ENCODE data around the gene EPB41L3.

EPB41L3 gene

DNA sequence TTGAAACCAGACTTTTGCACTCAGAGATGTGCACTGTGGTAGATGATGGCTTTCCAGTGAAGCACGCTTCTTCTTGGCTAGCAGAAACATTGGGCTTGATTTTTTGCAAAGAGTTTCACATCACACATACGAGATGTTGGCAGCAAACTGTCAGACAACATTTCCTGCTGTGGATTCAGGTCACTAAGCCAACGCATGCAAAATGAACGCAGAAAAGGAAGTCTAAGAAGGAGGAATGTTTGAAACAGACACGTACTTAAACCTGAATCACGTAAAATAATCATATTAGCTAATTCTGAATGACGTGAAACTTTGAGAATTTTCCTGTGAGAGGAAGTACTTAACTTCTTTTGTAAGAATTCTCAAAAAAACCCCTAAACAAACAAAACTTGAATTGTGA, 88.1 kb downstream of the EPB41L3 start:
- ATAC-seq (replicated peaks; ENCODE audit: extremely low read depth, poor library complexity, severe bottlenecking) (peak; percentile 52), DNase-seq (ENCODE audit: low spot score in 2 of 2) (no peak)
- Mint-ChIP-seq H3K27ac (ENCODE audit: low read depth) (peak overlapping the region; percentile 41), H3K4me1 (no peaks in the 10 kb centered on the region), H3K9me3 (no peaks in the 10 kb centered on the region), H3K36me3 (ENCODE audit: insufficient read depth) (no peaks in the 10 kb centered on the region), H3K27me3 (peaks cover 24% of the 10 kb centered on the region), H3K4me3 (no peak overlapping the region)

DNA sequence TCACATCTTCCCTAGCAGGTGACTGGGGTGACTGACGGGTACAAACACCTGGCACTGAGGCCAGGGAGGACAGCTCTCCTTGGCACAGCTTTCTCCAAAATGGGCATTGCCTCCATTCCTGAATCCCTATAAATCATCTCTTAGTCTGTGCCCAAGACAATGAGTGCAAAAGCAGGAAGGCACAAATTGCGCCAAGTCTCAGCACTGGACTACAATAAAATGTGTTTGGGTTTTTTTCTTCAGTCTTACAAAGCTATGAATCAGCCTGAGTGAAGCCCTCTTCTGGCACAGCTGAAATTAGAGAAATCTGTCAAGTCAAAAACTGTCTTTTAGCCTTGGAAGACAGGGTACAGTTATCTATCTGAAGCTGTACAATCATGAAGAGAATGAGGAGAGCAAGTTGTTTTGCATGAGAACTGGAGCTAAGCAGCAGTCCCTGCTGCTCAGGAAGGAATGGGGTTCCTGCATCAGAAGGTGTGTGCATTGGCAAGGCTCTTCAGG, 90.8 kb downstream of the EPB41L3 start:
- Mint-ChIP-seq H3K36me3 (ENCODE audit: insufficient read depth) (no peaks in the 10 kb centered on the region), H3K9me3 (no peaks in the 10 kb centered on the region), H3K4me3 (no peak overlapping the region), H3K27me3 (peaks cover 30% of the 10 kb centered on the region), H3K27ac (ENCODE audit: low read depth) (no peak overlapping the region), H3K4me1 (no peaks in the 10 kb centered on the region)
- DNase-seq (ENCODE audit: low spot score in 2 of 2) (no peak), ATAC-seq (replicated peaks; ENCODE audit: extremely low read depth, poor library complexity, severe bottlenecking) (no peak)

- H3K27me3 Mint-ChIP-seq, result peaks cover 30% of the 10 kb centered on the region
- no peak overlapping the region for H3K4me3 Mint-ChIP-seq
- H3K4me1 Mint-ChIP-seq, result no peaks in the 10 kb centered on the region
- no peaks in the 10 kb centered on the region for H3K9me3 Mint-ChIP-seq
- no peak for DNase-seq (ENCODE audit: low spot score in 2 of 2)
- no peaks in the 10 kb centered on the region for H3K36me3 Mint-ChIP-seq (ENCODE audit: insufficient read depth)
- no peak for ATAC-seq (replicated peaks; ENCODE audit: extremely low read depth, poor library complexity, severe bottlenecking)
- no peak overlapping the region for H3K27ac Mint-ChIP-seq (ENCODE audit: low read depth)
These were observed 91.9 kb downstream of the EPB41L3 start for GRCh38 chr18:5451871-5452270.

GRCh38 chr18:5451150-5451549, 92.6 kb downstream of the EPB41L3 start:
- no peaks in the 10 kb centered on the region for H3K4me1 Mint-ChIP-seq
- no peak for ATAC-seq (replicated peaks; ENCODE audit: extremely low read depth, poor library complexity, severe bottlenecking)
- H3K36me3 Mint-ChIP-seq (ENCODE audit: insufficient read depth), result no peaks in the 10 kb centered on the region
- no peak overlapping the region for H3K27ac Mint-ChIP-seq (ENCODE audit: low read depth)
- H3K9me3 Mint-ChIP-seq, result no peaks in the 10 kb centered on the region
- peaks cover 30% of the 10 kb centered on the region for H3K27me3 Mint-ChIP-seq
- no peak overlapping the region for H3K4me3 Mint-ChIP-seq
- no peak for DNase-seq (ENCODE audit: low spot score in 2 of 2)

DNA sequence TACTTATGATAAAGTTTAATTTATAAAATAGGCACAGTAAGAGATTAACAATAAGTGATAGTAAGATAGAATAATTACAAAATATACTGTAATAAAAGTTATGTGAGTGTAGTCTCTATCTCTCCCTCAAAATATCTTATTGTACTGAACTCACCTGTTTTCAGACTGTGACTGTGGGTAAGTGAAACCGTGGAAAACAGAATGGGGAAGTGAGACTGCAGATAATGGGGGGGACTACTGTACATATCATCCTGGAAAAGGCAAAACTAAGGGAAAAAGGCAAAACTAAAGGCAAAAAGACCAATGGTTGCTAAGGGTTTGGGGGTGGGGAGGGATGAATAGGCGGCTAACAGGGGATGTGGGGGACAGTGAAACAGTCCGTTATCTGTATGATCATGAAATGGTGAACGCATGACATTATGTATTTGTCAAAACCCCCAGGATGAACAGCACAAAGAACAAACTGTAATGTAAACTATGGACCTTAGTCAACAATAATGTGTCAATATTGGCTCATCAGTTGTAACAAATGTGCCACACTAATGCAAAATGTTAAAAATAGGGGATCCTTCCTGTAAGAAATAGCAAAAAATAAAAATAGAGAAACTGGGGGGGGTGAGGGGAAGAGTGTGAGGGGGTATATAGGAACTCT, 93.8 kb downstream of the EPB41L3 start:
- ATAC-seq (replicated peaks; ENCODE audit: extremely low read depth, poor library complexity, severe bottlenecking) (no peak), DNase-seq (ENCODE audit: low spot score in 2 of 2) (no peak)
- Mint-ChIP-seq H3K4me1 (no peaks in the 10 kb centered on the region), H3K36me3 (ENCODE audit: insufficient read depth) (no peaks in the 10 kb centered on the region), H3K4me3 (no peak overlapping the region), H3K9me3 (no peaks in the 10 kb centered on the region), H3K27me3 (peaks cover 30% of the 10 kb centered on the region), H3K27ac (ENCODE audit: low read depth) (no peak overlapping the region)

DNA sequence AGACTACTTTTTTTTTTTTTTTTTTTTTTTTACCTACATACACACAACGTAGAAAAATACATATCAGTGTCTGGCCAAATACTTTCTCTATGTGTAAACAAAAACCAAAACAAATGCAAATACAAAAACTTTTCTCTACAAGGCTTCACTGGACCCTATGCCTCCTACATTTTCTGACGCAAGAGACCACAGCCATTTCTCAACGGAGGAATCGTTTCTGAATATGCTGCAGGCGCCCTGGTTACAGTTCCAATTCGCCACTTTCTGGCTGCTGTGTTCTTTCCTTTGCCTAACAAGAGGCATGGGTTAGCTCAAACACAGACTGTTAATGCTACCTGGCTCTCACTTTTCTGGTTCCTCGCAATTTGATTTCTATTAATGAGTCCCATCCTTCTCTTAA, 96.4 kb downstream of the EPB41L3 start:
- Mint-ChIP-seq H3K4me1 (no peaks in the 10 kb centered on the region), H3K27me3 (peaks cover 15% of the 10 kb centered on the region), H3K36me3 (ENCODE audit: insufficient read depth) (no peaks in the 10 kb centered on the region), H3K9me3 (no peaks in the 10 kb centered on the region), H3K4me3 (no peak overlapping the region), H3K27ac (ENCODE audit: low read depth) (no peak overlapping the region)
- DNase-seq (ENCODE audit: low spot score in 2 of 2), result no peak
- no peak for ATAC-seq (replicated peaks; ENCODE audit: extremely low read depth, poor library complexity, severe bottlenecking)

GRCh38 chr18:5444847-5445246, 99.0 kb downstream of the EPB41L3 start:
- no peak for DNase-seq (ENCODE audit: low spot score in 2 of 2)
- Mint-ChIP-seq H3K9me3 (no peaks in the 10 kb centered on the region), H3K4me3 (no peak overlapping the region), H3K27ac (ENCODE audit: low read depth) (no peak overlapping the region), H3K4me1 (no peaks in the 10 kb centered on the region), H3K27me3 (no peaks in the 10 kb centered on the region), H3K36me3 (ENCODE audit: insufficient read depth) (no peaks in the 10 kb centered on the region)
- ATAC-seq (replicated peaks; ENCODE audit: extremely low read depth, poor library complexity, severe bottlenecking), result no peak

DNA sequence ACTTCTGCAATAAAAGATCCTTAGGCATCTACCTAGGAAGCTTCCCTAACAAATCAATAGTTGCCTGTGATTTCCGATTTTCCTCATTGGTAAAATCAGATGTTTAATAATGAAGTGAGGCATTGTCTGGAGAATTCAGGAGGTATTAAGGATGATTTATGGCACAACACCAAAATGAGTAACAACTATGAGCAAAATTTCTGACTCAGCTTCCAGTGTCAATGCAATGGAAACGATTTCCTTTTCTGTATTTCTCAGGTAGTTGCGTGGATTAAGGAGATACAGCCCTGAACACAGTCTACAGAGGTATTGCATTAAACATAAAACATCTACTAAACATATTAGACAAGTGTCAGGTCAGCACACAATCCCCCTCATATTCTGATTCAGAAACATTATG, 99.5 kb downstream of the EPB41L3 start:
- no peak for DNase-seq (ENCODE audit: low spot score in 2 of 2)
- ATAC-seq (replicated peaks; ENCODE audit: extremely low read depth, poor library complexity, severe bottlenecking), result no peak
- H3K9me3 Mint-ChIP-seq, result no peaks in the 10 kb centered on the region
- no peak overlapping the region for H3K27ac Mint-ChIP-seq (ENCODE audit: low read depth)
- no peaks in the 10 kb centered on the region for H3K4me1 Mint-ChIP-seq
- H3K4me3 Mint-ChIP-seq, result no peak overlapping the region
- no peaks in the 10 kb centered on the region for H3K27me3 Mint-ChIP-seq
- H3K36me3 Mint-ChIP-seq (ENCODE audit: insufficient read depth), result no peaks in the 10 kb centered on the region

DNA sequence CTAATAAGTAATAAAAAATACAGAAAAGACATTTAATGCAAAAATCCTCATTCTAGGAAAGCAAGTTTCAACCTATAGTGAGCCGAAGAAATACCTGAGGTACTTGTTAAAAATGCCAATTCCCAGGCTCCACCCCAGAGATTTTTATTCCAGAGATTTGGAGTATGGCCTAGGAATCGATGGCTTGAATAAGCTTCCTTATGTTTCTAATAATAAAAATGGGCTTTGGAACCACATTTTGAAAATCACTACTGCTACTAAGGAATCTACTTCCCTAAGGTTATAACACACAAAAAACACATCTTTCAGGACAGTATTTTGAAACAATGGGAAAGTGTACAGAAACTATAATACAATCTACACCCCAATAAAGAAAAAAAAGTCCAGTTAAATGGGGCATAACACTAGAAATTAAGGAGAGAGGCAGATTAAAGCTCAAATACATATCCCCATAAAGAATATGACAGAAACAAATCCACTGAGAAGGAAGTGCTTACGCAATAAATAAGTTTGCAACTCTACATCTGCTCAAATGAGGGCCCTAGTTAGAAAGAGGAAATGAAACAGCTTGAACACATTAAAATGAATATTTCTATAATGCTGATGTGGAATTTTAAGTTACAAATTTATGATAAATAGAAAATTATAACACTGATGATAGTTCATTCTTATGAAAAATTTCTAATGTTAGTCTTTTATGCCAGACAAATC, 103.7 kb downstream of the EPB41L3 start:
- Mint-ChIP-seq H3K27ac (ENCODE audit: low read depth) (no peak overlapping the region), H3K36me3 (ENCODE audit: insufficient read depth) (no peaks in the 10 kb centered on the region), H3K27me3 (no peaks in the 10 kb centered on the region), H3K4me3 (no peak overlapping the region), H3K9me3 (no peaks in the 10 kb centered on the region), H3K4me1 (no peaks in the 10 kb centered on the region)
- ATAC-seq (replicated peaks; ENCODE audit: extremely low read depth, poor library complexity, severe bottlenecking) (no peak), DNase-seq (ENCODE audit: low spot score in 2 of 2) (no peak)

DNA sequence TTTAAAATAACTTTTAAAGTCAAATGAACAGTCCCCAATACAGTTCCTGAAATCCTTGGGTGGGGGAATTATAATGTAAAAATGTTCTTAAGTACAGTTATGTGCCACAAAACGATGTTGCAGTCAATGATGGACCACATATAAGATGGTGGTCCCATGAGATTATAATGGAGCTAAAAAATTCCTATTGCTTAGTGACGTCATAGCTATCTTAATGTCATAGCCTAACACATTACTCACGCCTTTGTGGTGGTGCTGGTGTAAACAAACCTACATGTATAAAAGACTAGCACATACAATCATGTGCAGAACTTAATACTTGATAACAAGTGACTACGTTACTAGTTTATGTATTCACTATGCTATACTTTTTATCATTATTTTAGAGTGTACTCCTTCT, 109.4 kb downstream of the EPB41L3 start:
- DNase-seq (ENCODE audit: low spot score in 2 of 2) (no peak), ATAC-seq (replicated peaks; ENCODE audit: extremely low read depth, poor library complexity, severe bottlenecking) (no peak)
- Mint-ChIP-seq H3K27me3 (no peaks in the 10 kb centered on the region), H3K4me3 (no peak overlapping the region), H3K27ac (ENCODE audit: low read depth) (no peak overlapping the region), H3K4me1 (no peaks in the 10 kb centered on the region), H3K9me3 (no peaks in the 10 kb centered on the region), H3K36me3 (ENCODE audit: insufficient read depth) (no peaks in the 10 kb centered on the region)

GRCh38 chr18:5431836-5432575, 111.8 kb downstream of the EPB41L3 start:
- H3K27me3 Mint-ChIP-seq, result peaks cover 5% of the 10 kb centered on the region
- no peak overlapping the region for H3K27ac Mint-ChIP-seq (ENCODE audit: low read depth)
- no peaks in the 10 kb centered on the region for H3K36me3 Mint-ChIP-seq (ENCODE audit: insufficient read depth)
- H3K9me3 Mint-ChIP-seq, result no peaks in the 10 kb centered on the region
- DNase-seq (ENCODE audit: low spot score in 2 of 2) (no peak), ATAC-seq (replicated peaks; ENCODE audit: extremely low read depth, poor library complexity, severe bottlenecking) (no peak)
- no peaks in the 10 kb centered on the region for H3K4me1 Mint-ChIP-seq
- no peak overlapping the region for H3K4me3 Mint-ChIP-seq

DNA sequence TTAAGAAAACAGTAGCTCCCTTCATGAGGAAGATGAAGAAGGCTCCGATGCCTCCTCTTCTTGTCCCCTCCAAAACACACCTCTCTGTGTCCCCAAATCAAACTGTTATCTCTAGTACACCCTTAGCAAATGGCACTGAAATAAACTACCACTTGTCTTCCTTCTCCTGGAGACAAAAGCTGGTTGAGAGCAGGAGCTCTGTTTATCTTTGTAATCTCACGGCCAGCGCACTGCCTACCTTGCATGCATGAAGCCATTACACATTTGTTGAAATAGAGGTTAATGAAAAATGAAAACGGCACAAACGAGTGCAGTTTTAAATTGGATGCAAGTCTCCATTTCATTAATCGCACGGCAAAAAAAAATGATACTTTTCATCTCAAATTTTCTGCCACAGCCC, 113.7 kb downstream of the EPB41L3 start:
- H3K9me3 Mint-ChIP-seq, result no peaks in the 10 kb centered on the region
- H3K27me3 Mint-ChIP-seq, result peaks cover 23% of the 10 kb centered on the region
- H3K27ac Mint-ChIP-seq (ENCODE audit: low read depth), result no peak overlapping the region
- no peak overlapping the region for H3K4me3 Mint-ChIP-seq
- no peak for ATAC-seq (replicated peaks; ENCODE audit: extremely low read depth, poor library complexity, severe bottlenecking)
- no peaks in the 10 kb centered on the region for H3K4me1 Mint-ChIP-seq
- no peak for DNase-seq (ENCODE audit: low spot score in 2 of 2)
- H3K36me3 Mint-ChIP-seq (ENCODE audit: insufficient read depth), result no peaks in the 10 kb centered on the region

DNA sequence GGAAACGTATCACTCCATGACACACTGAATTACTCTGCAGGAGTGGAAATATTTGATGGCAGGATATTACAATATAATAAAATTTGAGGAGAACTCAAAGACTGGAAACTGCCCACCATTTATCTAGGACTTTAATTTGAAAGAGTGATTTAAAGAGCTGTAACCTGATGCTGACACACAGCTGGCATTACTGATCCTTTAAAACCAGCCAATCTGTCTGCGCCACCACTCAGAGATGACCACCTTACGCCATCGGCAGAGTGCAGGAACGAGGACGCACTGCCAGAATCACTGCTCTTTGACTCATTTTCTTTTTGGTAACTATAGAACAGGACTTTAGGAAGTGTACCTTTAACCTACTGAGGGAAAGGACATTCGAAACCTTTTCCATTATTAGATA, 114.1 kb downstream of the EPB41L3 start:
- DNase-seq (ENCODE audit: low spot score in 2 of 2) (no peak), ATAC-seq (replicated peaks; ENCODE audit: extremely low read depth, poor library complexity, severe bottlenecking) (no peak)
- Mint-ChIP-seq H3K27ac (ENCODE audit: low read depth) (no peak overlapping the region), H3K4me1 (no peaks in the 10 kb centered on the region), H3K4me3 (no peak overlapping the region), H3K27me3 (peaks cover 23% of the 10 kb centered on the region), H3K36me3 (ENCODE audit: insufficient read depth) (no peaks in the 10 kb centered on the region), H3K9me3 (no peaks in the 10 kb centered on the region)

Data from central memory CD8-positive, alpha-beta T cell (primary cell).